Activated CD4-positive, alpha-beta T cell treated with anti-CD3 and anti-CD28 coated beads for 36 hours (primary cell): Measurements from ENCODE around the gene RAB4A. TPM values are rescaled to one million over a fixed set of nuclear protein-coding genes. Genes with fewer than 3 reads are reported as not detected.
"Not testable (repeated sequence)": the region's sequence is repeated elsewhere in the genome, so short reads cannot be mapped to it uniquely, and the experiment has no call there.

Source experiments
- ATAC-seq: fragments of 200-7000 bp; cut with Tn5 transposase; one replicate; pipeline ENCODE4 v1.10.0; 2021; ENCODE audit warnings: mild to moderate bottlenecking, moderate library complexity
- CTCF ChIA-PET: fragments of 350-600 bp; sonication (Branson Sonifier 250); formaldehyde crosslinking; loops from one replicate; lab custom pipeline; 2021; ENCODE audit warnings: antibody characterized with exemption; lab: Charles Lee
- POLR2A ChIA-PET: fragments of 350-600 bp; sonication (Branson Sonifier 250); formaldehyde crosslinking; loops from one replicate; lab custom pipeline; 2021; ENCODE audit warnings: antibody characterized with exemption, inconsistent platforms; lab: Charles Lee
- DNase-seq: peaks from one replicate; pipeline ENCODE4 v3.0.0-alpha.2; 2020
- H3K27ac Mint-ChIP-seq: one replicate; pipeline ENCODE4 v1.8.0; 2021; ENCODE audit warnings: mixed read lengths
- H3K27me3 Mint-ChIP-seq: one replicate; pipeline ENCODE4 v1.8.0; 2021; ENCODE audit warnings: mixed read lengths
- H3K36me3 Mint-ChIP-seq: one replicate; pipeline ENCODE4 v1.8.0; 2021; ENCODE audit warnings: low read depth, mixed read lengths
- H3K4me1 Mint-ChIP-seq: one replicate; pipeline ENCODE4 v1.8.0; 2021; ENCODE audit warnings: mixed read lengths
- H3K4me3 Mint-ChIP-seq: one replicate; pipeline ENCODE4 v1.8.0; 2021; ENCODE audit warnings: mild to moderate bottlenecking, moderate library complexity, mixed read lengths
- H3K9me3 Mint-ChIP-seq: one replicate; pipeline ENCODE4 v1.8.0; 2021; ENCODE audit warnings: low read depth, mixed read lengths
- intact Hi-C, 2 experiments: fragments of 100-400 bp; cut with DNase I in 1 of 2; cut with micrococcal nuclease in 1 of 2; formaldehyde crosslinking; loops; one replicate each; pipeline versions ENCODE4 v1.14.2 to v1.15.1; 2022 to 2024; cut with DNase I, micrococcal nuclease
- total RNA-seq, 2 experiments: library from RNA; stranded (reverse); gene quantifications; one replicate each; pipeline ENCODE4 v1.2.3, GENCODE V29; 2021

The RAB4A gene
- total RNA-seq, 2 experiments from 2014 or later, result 22.1 to 24.0 TPM

- intact Hi-C loops, result no loop called here
- POLR2A ChIA-PET, result interaction anchor here (0.5 kb wide), 1 partner anchor 38 kb away, joined by 3 read pairs; no protein-coding TSS in a partner anchor
- CTCF ChIA-PET, result interaction anchor here (1.0 kb wide), 1 partner anchor 64 kb away, joined by 3 read pairs; no protein-coding TSS in a partner anchor
- peaks cover 16% of the 10 kb centered on the region for H3K4me1 Mint-ChIP-seq
- no peak for DNase-seq
- H3K27ac Mint-ChIP-seq, result no peak overlapping the region
- H3K27me3 Mint-ChIP-seq, result no peaks in the 10 kb centered on the region
- peaks cover 20% of the 10 kb centered on the region for H3K36me3 Mint-ChIP-seq
- ATAC-seq, result no peak
- H3K9me3 Mint-ChIP-seq, result no peaks in the 10 kb centered on the region
- H3K4me3 Mint-ChIP-seq, result no peak overlapping the region
Observed at GRCh38 chr1:229323201-229323600, 52.3 kb downstream of the RAB4A start.

DNA sequence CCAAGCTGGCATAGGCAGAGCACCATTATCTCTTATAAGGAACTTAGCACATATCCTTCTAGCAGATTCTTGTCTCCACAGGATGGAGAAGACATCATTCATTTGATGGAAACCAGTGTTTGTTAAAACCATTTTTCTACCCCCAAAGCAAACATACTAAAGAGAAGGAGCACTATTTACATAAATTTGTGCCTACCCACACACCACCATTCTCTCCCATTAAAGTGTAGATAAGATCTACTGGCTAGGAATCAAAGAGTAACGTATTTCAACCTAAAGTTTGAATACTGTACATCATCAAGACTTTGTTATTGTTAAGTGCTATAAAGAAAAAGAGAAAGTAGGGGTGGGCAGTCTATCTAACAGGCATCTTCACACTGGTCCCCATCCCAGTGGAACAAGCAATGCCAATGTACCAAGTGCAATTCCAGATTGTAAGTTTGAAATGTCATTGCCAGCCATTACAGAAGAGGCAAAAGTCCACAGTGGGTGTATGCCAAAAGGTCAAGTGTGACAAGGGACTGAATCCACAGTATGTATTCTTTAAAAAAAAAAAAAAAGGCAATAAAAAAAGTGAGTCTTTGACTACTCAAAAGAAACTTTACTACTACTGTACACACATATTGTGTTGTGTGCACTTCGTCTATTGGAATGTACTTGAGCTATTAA lies 53.1 kb downstream of the RAB4A start:
- H3K36me3 Mint-ChIP-seq, result peaks cover 20% of the 10 kb centered on the region
- POLR2A ChIA-PET, result no interaction called here
- DNase-seq (no peak), ATAC-seq (no peak)
- peaks cover 16% of the 10 kb centered on the region for H3K4me1 Mint-ChIP-seq
- no peaks in the 10 kb centered on the region for H3K9me3 Mint-ChIP-seq
- intact Hi-C loops, result no loop called here
- H3K4me3 Mint-ChIP-seq, result no peak overlapping the region
- H3K27ac Mint-ChIP-seq, result no peak overlapping the region
- CTCF ChIA-PET, result interaction anchor here (1.0 kb wide), 1 partner anchor 65 kb away, joined by 3 read pairs; no protein-coding TSS in a partner anchor
- no peaks in the 10 kb centered on the region for H3K27me3 Mint-ChIP-seq

DNA sequence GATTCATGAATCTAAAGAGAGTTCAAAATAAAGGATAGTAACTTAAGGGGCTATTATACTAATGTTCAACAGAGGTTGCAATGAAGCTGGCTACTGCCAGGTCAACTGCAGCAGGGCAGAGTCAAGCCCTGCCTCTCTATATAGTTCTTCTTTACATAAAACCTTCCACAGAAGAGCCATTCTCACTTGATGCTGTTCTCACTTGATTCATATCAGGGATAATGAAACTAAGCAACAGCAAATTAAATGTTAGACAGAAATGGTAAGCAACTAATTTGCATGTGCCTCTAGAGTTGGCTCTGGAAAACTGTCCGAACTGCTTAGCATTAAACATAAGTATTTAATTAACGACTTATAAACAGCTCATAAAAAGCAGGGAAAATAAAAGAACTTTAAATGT lies 54.5 kb downstream of the RAB4A start:
- Mint-ChIP-seq H3K4me3 (no peak overlapping the region), H3K9me3 (no peaks in the 10 kb centered on the region), H3K36me3 (peaks cover 18% of the 10 kb centered on the region), H3K4me1 (peaks cover 16% of the 10 kb centered on the region), H3K27ac (no peak overlapping the region), H3K27me3 (no peaks in the 10 kb centered on the region)
- ChIA-PET POLR2A (no interaction called here), CTCF (interaction anchor here (0.7 kb wide), 1 partner anchor 26 kb away, joined by 3 read pairs; no protein-coding TSS in a partner anchor)
- DNase-seq (no peak), ATAC-seq (no peak)
- intact Hi-C loops, result no loop called here

GRCh38 chr1:229325853-229326487 lies 55.1 kb downstream of the RAB4A start:
- Mint-ChIP-seq H3K36me3 (peaks cover 18% of the 10 kb centered on the region), H3K27ac (peak overlapping the region; percentile 21), H3K9me3 (no peaks in the 10 kb centered on the region), H3K4me1 (peaks cover 16% of the 10 kb centered on the region), H3K27me3 (no peaks in the 10 kb centered on the region), H3K4me3 (no peak overlapping the region)
- ATAC-seq (no peak), DNase-seq (no peak)
- POLR2A ChIA-PET, result no interaction called here
- intact Hi-C loops, result no loop called here
- CTCF ChIA-PET, result no interaction called here

GRCh38 chr1:229326601-229327000 lies 55.7 kb downstream of the RAB4A start:
- no peak overlapping the region for H3K27ac Mint-ChIP-seq
- ChIA-PET CTCF (no interaction called here), POLR2A (no interaction called here)
- H3K4me3 Mint-ChIP-seq, result no peak overlapping the region
- no peaks in the 10 kb centered on the region for H3K27me3 Mint-ChIP-seq
- no peaks in the 10 kb centered on the region for H3K9me3 Mint-ChIP-seq
- H3K36me3 Mint-ChIP-seq, result peaks cover 18% of the 10 kb centered on the region
- DNase-seq (no peak), ATAC-seq (no peak)
- peaks cover 16% of the 10 kb centered on the region for H3K4me1 Mint-ChIP-seq
- intact Hi-C loops, result no loop called here

DNA sequence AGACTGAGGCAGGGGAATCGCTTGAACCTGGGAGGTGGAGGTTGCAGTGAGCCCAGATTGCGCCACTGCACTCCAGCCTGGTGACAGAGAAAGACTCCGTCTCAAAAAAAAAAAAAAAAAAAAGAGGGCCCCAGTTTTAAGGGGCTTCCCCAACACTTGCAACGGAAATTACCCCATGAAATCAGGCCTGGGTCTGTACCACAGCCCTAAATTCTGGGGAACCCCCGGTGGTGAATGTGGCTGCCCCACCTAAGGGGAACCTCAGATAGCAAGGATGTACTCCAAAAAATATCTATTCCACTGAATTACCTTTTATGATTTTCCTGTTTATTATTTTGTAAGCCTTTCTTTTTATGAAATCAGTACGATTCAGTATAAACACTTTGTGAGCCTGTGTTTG lies 56.9 kb downstream of the RAB4A start:
- ATAC-seq (peak; percentile 26), DNase-seq (peak; percentile 25)
- Mint-ChIP-seq H3K4me1 (peaks cover 16% of the 10 kb centered on the region), H3K36me3 (peaks cover 18% of the 10 kb centered on the region)
- H3K9me3 Mint-ChIP-seq, POLR2A ChIA-PET, H3K27me3 Mint-ChIP-seq, H3K4me3 Mint-ChIP-seq, intact Hi-C loops, H3K27ac Mint-ChIP-seq: not testable (repeated sequence)
- CTCF ChIA-PET, result interaction anchor here (0.7 kb wide), 1 partner anchor 47 kb away, joined by 4 read pairs; no protein-coding TSS in a partner anchor

DNA sequence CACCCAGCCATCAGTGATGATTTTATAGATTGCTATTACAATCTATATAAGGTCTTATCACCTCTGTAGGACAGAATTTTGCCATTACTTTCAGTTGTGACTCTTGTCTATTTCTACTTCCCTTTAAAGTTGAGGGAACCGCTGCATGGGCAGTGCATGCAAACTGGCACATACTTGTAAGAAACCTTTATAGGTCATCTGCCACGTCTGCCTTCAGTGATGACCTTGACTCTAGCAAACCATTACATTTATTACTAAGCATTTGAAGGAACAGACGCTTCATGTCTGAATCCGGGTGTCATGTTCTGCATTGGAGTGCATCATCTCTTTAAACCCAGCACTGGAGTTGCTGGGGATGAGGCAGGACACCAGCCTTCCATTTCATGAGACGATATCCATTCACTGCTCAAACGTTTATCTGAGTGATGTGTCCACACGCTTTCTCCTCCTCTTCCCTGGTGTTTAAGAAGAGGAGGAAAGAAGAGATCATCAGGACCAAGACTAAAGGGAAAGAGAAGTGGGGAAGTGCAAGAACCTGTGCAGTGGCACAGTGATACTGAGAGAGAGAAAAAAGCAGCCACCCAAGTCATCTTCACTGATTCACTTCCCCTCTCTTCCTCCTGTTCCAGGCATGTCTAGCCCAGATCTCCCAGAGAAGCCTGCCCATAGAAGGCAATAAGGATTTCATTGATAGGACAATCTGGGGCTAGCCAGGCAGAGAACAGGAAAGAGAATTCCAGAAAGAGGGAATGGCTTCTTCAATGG lies 57.9 kb downstream of the RAB4A start:
- no peak overlapping the region for H3K27ac Mint-ChIP-seq
- DNase-seq, result no peak
- no peaks in the 10 kb centered on the region for H3K27me3 Mint-ChIP-seq
- peaks cover 16% of the 10 kb centered on the region for H3K4me1 Mint-ChIP-seq
- H3K4me3 Mint-ChIP-seq, result no peak overlapping the region
- no peak for ATAC-seq
- H3K36me3 Mint-ChIP-seq, result peaks cover 16% of the 10 kb centered on the region
- H3K9me3 Mint-ChIP-seq, result no peaks in the 10 kb centered on the region
- ChIA-PET POLR2A (no interaction called here), CTCF (no interaction called here)
- intact Hi-C loops, result no loop called here

GRCh38 chr1:229334269-229334668 lies 63.4 kb downstream of the RAB4A start:
- peaks cover 19% of the 10 kb centered on the region for H3K4me1 Mint-ChIP-seq
- ATAC-seq, result no peak
- peaks cover 7% of the 10 kb centered on the region for H3K36me3 Mint-ChIP-seq
- intact Hi-C loops, result no loop called here
- H3K27me3 Mint-ChIP-seq, result no peaks in the 10 kb centered on the region
- no peak overlapping the region for H3K27ac Mint-ChIP-seq
- H3K4me3 Mint-ChIP-seq, result no peak overlapping the region
- ChIA-PET CTCF (interaction anchor here (1.3 kb wide), 1 partner anchor 14 kb away, joined by 3 read pairs; no protein-coding TSS in a partner anchor), POLR2A (no interaction called here)
- DNase-seq, result no peak
- H3K9me3 Mint-ChIP-seq, result peaks cover 2% of the 10 kb centered on the region

- POLR2A ChIA-PET, result no interaction called here
- H3K4me3 Mint-ChIP-seq, result no peak overlapping the region
- peaks cover 7% of the 10 kb centered on the region for H3K36me3 Mint-ChIP-seq
- CTCF ChIA-PET, result interaction anchor here (1.3 kb wide), 1 partner anchor 14 kb away, joined by 3 read pairs; no protein-coding TSS in a partner anchor
- no peaks in the 10 kb centered on the region for H3K27me3 Mint-ChIP-seq
- DNase-seq (no peak), ATAC-seq (no peak)
- H3K27ac Mint-ChIP-seq, result no peak overlapping the region
- intact Hi-C loops, result no loop called here
- peaks cover 24% of the 10 kb centered on the region for H3K4me1 Mint-ChIP-seq
- peaks cover 2% of the 10 kb centered on the region for H3K9me3 Mint-ChIP-seq
Observed at GRCh38 chr1:229334716-229335115, 63.8 kb downstream of the RAB4A start.

GRCh38 chr1:229336345-229336744 lies 65.4 kb downstream of the RAB4A start:
- Mint-ChIP-seq H3K4me1 (peaks cover 34% of the 10 kb centered on the region), H3K36me3 (peaks cover 12% of the 10 kb centered on the region), H3K9me3 (peaks cover 2% of the 10 kb centered on the region), H3K27ac (no peak overlapping the region), H3K4me3 (no peak overlapping the region), H3K27me3 (no peaks in the 10 kb centered on the region)
- no peak for DNase-seq
- CTCF ChIA-PET, result interaction anchor here (0.6 kb wide), 2 partner anchors 148 to 1171 kb away, joined by 3 read pairs; no protein-coding TSS in a partner anchor
- POLR2A ChIA-PET, result no interaction called here
- intact Hi-C loops, result no loop called here
- no peak for ATAC-seq

GRCh38 chr1:229339086-229339485 lies 68.2 kb downstream of the RAB4A start:
- POLR2A ChIA-PET, result interaction anchor here (0.6 to 0.7 kb wide), 2 partner anchors 84 to 216 kb away, joined by 4 to 6 read pairs; no protein-coding TSS in a partner anchor
- no peak for ATAC-seq

More at GRCh38 chr1:229339086-229339485, 68.2 kb downstream of the RAB4A start:
- H3K4me1 Mint-ChIP-seq, result peaks cover 45% of the 10 kb centered on the region
- no peak for DNase-seq
- H3K27ac Mint-ChIP-seq, result peak overlapping the region; percentile 11
- no peaks in the 10 kb centered on the region for H3K27me3 Mint-ChIP-seq
- H3K36me3 Mint-ChIP-seq, result peaks cover 12% of the 10 kb centered on the region
- H3K4me3 Mint-ChIP-seq, result peak overlapping the region; percentile 88
- intact Hi-C loops, result no loop called here
- CTCF ChIA-PET, result interaction anchor here (0.7 kb wide), 1 partner anchor 113 kb away, joined by 3 read pairs; no protein-coding TSS in a partner anchor
- peaks cover 2% of the 10 kb centered on the region for H3K9me3 Mint-ChIP-seq
